Suppressor macrophage treated with lipopolysaccharide for 1 hour (primary cell): Measurements from ENCODE around the gene CPOX.
"Not testable (repeated sequence)": the region's sequence is repeated elsewhere in the genome, so short reads cannot be mapped to it uniquely, and the experiment has no call there.

Experiments used
- DNase-seq, 3 donors: peaks; one replicate each; pipeline ENCODE4 v3.0.0-alpha.2; 2020 to 2022

Gene CPOX

GRCh38 chr3:98561727-98562521 is 31.5 kb downstream of the CPOX start:
- DNase-seq, result peak; percentile 18 to 59 (median 48)

DNA sequence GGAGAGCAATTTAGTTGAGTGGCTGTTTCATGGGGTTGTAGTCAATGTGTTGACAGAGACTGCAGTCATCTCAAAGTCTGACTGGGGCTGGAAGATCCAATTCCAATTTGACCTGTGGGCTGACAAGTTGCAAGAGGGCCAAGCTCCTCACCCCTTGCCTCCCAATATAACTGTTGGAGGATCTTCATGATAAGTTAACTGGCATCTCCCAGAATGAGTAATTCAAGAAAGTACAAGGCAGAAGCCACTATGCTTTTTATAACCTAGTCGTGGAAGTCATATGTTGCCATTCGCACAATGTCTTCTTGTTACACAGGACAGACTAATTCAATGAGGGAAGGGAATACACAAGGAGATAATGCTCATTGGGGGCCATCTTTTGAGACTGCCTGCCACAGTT is 32.5 kb downstream of the CPOX start:
- peak; percentile 24 to 53 (median 49) for DNase-seq

DNA sequence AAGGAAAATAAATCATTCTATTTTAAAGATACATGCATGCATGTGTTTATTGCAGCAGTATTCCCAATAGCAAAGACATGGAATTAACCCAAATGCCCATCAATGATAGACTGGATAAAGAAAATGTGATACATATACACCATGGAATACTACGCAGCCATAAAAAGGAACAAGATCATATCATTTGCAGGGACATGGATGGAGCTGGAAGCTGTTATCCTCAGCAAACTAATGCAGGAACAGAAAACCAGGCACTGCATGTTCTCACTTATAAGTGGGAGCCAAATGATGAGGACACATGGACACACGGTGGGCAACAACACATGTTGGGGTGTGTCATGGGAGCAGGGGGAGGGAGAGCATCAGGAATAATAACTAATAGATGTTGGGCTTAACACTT is 33.6 kb downstream of the CPOX start:
- DNase-seq, result not testable (repeated sequence)

DNA sequence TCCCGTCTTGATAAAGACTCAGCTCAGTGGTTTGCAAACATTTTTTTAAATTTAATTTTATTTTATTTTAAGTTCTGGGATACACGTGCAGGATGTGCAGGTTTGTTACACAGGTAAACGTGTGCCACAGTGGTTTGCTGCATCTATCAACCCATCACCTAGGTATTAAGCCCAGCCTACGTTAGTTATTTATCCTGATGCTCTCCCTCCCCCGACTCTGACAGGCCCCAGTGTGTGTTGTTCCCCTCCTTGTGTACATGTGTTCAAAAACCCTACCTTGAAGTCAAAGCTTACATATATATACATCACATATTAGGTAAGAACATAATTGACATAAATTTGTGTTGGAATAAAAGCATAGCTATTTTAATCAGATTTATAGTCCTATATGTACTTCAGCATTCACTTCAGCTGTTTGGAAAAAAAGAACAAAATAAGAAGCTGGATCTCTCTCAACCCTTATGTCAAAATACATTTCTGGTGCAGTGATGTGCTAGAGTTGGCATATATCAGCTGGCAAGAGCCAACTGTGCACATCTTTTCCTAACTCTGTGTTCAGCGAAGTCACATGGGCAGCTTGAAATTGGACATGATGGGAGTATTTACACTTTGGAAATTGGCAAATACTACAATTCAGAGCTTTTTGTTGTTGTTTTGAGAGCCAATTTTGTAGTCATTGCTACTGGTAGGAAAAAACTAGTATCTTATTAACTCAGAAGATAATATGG is 35.1 kb downstream of the CPOX start:
- no peak for DNase-seq

- DNase-seq, result no peak
Measured at GRCh38 chr3:98557324-98558010, 35.9 kb downstream of the CPOX start.

DNA sequence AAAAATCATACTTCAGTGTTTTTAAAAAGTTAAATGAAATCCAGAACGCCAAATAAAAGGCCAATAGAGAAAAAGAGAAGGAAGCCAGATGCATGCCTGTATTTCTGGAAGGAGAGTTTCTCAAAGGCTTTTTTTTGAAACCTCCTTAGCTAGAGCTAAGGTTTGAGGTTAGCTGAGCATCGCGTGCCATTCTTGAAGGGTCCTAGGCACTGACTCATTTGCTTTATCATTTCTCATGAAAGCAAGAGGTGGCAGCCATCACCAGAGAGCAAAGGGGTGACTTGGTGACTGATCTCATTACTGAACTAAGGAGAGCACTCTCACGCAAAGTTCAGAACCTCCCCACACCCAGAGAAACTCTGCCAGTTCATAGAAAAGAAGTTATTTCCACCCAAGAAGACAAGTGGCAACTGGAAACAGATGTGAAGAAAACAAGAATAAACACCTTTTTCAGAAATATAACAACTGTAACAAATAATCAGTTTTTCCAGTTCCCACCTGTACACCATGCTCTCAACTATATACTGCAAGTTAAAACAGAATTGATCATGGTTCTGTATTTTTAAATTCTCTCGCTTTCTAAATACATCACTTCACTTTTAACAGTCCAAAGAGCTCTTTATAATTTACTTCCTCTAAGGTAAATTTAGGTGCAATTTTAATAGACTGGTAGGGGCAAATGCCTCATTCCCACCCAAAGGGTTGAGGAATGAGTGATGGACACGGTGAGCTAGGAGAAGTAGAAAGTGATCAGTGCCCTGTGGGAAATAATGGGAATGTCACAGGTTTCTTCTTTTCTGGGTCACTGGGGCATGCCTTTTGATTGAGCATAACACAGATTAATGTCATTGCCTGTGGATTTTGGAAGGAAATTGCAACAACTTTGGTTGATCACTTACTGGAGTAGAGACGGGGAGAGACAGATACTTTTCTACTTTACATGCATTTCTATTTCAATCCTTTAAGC is 37.0 kb downstream of the CPOX start:
- peak in 1 of 3 donors; percentile 24 for DNase-seq

DNA sequence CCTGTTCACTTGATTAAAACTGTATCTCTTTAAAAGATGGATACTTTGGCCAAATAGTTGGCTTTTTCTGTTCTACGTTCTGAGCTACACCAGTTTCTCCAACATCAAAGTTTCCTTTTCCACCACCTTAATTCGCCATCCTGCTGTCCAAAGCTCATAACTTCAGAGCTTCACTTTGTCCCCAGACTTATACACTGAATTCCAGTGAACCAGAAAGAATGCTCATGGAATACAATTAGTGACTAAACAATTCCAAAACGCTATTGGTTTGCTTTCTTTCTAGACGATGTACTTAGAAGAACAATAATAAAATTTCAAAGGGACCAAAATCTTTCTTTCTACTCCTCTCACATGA is 38.4 kb downstream of the CPOX start:
- DNase-seq, result no peak

- DNase-seq, result no peak
Measured at GRCh38 chr3:98554580-98554979, 38.8 kb downstream of the CPOX start.

GRCh38 chr3:98553753-98554152 is 39.7 kb downstream of the CPOX start:
- peak; percentile 37 to 62 (median 58) for DNase-seq

DNA sequence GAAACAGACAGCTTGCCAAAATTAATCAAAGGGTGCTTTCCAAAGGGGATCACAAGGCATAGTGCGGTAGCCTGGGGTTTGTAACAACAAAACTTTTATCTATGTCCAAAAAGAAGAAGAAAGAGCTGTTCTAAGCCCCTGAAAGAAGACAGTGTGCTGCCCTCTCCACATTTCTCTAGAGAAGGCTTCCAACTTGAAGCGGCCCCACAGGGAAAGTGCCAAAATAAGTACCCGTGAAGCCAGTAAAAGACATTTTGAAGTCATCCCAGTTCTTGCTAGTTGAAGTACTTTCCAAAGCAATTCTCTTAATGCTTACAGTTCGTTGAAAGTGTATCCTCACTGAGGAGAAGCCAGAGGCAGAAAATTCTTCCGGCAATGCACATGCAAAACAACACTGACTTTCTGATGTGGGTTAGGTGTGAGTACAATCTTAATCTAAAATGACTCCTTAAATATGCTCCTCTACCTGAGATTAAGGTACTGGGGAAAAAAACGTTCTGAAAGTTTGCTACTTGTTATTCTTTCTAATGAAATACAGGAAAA is 40.3 kb downstream of the CPOX start:
- DNase-seq, result no peak

- DNase-seq, result no peak
Measured at GRCh38 chr3:98552232-98553020, 41.0 kb downstream of the CPOX start.

DNA sequence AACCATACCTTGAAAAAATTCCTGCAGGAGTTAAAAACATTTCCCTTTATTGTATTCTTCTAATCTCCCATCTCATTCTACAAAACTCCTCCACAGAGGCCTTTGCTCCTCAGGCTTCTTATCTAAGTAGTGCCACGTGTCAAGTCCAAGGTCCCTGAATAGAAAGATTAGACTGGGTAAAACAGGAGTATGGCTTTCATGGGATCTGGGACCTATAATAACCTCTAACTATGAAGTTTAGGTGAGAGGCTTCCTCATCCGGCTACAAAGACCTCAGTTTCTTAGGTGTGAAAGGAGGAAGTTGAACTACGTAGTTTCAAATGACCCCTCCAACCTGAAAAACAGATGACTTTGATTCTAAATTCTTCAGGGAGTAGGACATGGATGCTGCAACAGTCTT is 41.7 kb downstream of the CPOX start:
- DNase-seq, result no peak

GRCh38 chr3:98551236-98551635 is 42.2 kb downstream of the CPOX start:
- no peak for DNase-seq

- DNase-seq, result no peak
Measured at GRCh38 chr3:98550833-98551232, 42.6 kb downstream of the CPOX start.

DNA sequence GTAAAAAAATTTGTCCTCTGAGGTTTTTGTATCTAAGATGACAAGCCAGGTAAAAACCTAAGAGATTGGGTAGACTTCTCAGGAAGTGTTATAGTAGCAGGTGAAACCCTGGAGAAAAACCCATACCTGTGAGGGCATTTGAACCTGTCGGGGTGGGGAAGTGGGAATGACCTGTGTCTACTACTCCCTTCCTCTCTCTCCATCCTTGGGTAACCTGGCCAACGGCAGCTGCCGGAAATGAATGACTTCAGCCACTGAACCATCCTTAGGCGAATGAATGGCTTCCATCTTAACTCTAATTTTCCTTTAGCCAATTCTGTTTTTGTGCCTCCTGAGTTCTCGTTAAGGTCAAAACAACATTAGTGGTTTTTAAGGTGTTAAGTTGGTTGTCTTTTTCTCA is 44.9 kb downstream of the CPOX start:
- no peak for DNase-seq

GRCh38 chr3:98545940-98546339 is 47.5 kb downstream of the CPOX start:
- DNase-seq, result no peak

GRCh38 chr3:98542623-98543022 is 50.8 kb downstream of the CPOX start:
- DNase-seq, result no peak

GRCh38 chr3:98541695-98542094 is 51.7 kb downstream of the CPOX start:
- no peak for DNase-seq

GRCh38 chr3:98540346-98540745 is 53.1 kb downstream of the CPOX start:
- peak in 2 of 3 donors; percentile 14 to 28 for DNase-seq

DNA sequence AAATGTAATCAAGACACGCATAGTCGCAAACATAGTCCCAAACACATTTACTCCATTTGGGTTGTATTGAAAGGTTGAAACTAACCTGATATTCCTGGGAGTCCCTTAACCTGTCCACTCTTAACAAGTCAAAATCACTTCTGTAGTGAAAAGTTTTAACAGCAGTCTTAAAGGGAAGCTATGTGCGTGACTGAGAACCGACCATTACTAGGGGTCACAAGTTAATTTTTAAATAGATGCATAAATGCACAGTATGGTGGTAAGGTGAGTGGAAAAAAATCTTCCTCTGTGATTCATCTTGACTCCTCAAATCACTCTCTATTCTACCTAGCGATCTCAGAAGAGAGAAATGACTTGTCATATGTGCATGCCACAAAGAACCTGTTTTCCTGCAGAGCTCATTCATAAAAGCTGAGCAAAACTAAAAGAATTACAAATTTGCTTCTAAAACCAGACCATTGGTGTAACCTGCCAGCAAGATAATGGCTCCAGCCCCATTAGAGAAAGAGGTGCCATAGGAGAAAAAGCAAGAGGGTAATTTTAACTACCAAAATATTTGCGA is 56.9 kb downstream of the CPOX start:
- no peak for DNase-seq

- no peak for DNase-seq
Measured at GRCh38 chr3:98534734-98535133, 58.7 kb downstream of the CPOX start.
